ENCODE results near the gene SDC4.

The SDC4 gene

DNA sequence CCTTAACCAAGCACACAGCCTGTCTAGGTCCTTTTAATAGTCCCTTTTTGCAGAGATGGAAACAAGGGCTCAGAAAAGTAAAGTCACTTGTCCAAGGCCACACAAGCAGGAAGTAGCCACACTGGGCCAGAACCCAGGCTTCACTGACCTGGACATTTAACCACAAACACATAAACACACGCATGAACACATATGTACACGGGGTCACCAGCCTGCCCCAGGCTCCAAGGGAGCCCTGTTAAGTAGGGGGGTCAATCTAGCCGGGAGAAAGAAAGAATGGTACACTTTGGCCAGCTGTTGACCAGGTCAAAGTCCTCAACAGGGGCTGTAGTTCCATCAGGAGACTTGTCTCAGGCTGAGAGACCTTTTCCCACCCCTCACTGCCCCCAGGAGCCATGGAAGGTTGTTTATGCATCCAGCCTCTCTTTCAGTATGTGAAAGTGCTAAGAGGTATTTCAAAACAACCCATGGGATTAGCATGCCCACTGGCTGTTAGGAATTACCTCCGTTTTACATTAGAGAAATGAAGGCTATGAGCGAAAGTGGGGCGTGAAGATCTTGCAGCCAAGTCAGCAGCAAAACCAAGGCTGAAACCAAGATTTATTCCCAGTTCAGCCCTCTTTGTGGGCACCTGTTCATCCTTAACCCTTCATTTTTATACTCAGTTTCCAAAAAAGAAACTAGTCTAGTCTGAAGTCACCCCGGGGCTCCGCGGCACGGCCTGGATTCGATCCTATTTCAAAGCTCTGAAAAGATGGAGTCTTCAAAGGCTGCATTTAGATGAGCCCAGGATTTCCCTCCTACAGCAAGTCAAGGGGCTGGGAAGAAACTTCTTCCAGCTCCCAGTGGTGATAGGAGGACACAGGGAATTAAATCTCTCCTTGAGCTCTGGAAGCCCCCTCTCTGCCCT lies 9.8 kb downstream of the SDC4 start:
- no peak overlapping the region for H3K27ac ChIP-seq
- H3K4me2 ChIP-seq: peak overlapping the region in 5 of 11 experiments; percentile 5 to 32 (median 24); a peak in 5 of 22 replicates
- no peak overlapping the region for H3K9ac ChIP-seq

DNA sequence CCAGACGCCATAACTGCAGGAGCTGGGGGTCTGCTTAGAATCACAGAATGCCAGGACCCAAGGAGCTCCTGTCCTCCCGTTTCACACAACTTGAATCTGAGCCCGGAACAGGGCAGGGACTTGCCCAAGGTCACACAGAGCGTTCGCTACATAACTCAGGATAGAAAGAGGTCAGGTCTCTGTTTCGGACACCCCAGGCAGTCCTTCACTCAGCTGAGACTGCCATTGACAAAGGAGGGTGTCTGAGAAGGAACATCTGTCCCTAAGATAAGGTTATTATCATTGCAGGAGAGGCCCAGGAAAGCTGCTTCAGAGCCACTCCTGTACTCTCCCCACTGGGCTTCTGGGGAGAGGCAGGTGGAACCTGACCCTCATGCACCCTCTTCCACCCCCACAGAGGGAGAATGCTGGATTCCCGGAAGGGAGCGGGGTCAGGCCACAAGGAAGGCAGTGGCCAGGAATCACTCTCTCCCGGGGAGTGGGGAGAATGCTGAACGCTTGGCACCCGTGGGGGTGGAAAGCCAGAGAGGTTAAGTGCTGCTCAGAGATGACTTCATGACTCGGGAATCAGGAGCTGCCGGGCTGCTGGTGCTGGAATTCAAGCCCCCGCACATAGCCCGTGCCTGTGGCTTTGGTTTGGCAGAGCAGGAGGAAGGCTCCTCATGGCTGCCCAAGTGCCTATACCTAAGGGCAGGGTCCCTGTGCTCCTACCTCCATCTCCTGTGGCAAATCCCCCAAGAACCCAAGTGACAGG lies 10.7 kb downstream of the SDC4 start:
- Histone ChIP-seq H3K27ac (no peak overlapping the region), H3K9me3 (replicated peaks in 1 of 11) (no peaks in the 10 kb centered on the region), H3K4me1 (peaks cover 0 to 8% (median 0%) of the 10 kb centered on the region in 10 experiments; a peak in 8 of 20 replicates), H3K4me3 (no peak overlapping the region), H3K27me3 (no peaks in the 10 kb centered on the region), H4K20me1 (peaks cover 0 to 29% (median 0%) of the 10 kb centered on the region in 11 experiments; a peak in 5 of 22 replicates), H3K9ac (0 out of 22 replicates have a peak overlapping the region, but pooled peaks of 1 of the 11 experiments have one; percentile 14), H3K36me3 (peaks cover 0 to 10% (median 0%) of the 10 kb centered on the region in 11 experiments; a peak in 3 of 22 replicates), H3K4me2 (no peak overlapping the region)
- no peak for TF ChIP-seq Cebpa-rat (IDR thresholded peaks at IDR 0.05)

More for the DNA sequence above, 9.8 kb downstream of the SDC4 start:
- Histone ChIP-seq H4K20me1 (peaks cover 0 to 29% (median 0%) of the 10 kb centered on the region in 11 experiments; a peak in 5 of 22 replicates), H3K36me3 (0 out of 22 replicates have a peak, but pooled peaks cover 0 to 2% (median 0%) of the 10 kb centered on the region in 11 experiments), H3K4me1 (peaks cover 0 to 17% (median 5%) of the 10 kb centered on the region in 10 experiments; a peak in 17 of 20 replicates), H3K4me3 (no peak overlapping the region), H3K9me3 (replicated peaks in 1 of 11) (no peaks in the 10 kb centered on the region), H3K27me3 (no peaks in the 10 kb centered on the region)
- no peak for TF ChIP-seq Cebpa-rat (IDR thresholded peaks at IDR 0.05)

DNA sequence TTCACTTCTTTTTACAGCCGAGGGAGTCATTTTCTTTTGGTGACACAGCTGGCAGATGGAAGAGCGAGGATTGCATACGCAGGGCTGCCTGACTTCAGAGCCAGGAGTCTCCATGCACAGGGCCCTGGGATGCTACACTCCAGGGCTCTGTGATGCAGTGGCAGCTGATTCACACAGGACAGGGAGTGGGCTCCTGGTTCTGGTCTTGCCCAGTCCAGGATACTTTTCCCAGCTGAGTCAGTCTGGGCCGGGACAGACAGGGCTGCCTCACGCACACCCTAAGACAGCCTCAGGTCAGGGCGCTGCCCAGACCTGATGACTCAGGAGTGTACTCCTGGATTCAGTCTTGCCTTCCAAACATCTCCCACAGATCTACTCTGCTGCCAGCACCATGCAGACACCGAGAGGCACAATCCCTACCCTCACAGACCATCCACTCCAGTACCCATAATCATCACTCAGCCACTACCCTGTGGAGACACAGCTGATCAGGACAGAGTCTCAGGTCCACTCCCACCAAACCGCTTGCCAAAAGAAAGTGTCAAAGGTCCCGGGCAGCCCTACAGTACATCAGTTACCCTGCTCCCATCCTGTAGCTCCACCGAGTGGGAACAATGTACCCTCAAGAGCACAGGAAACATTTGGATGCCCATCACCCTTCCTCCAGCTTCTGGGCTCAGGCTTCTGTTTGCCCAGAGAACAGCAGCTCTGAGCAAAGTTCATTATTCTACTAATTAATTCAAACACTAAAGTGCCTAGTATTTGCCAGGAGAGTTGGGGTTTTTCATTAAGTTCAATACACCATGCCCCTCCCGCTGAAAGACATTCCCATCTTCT lies 11.5 kb downstream of the SDC4 start:
- H3K4me2 ChIP-seq: no peak overlapping the region
- no peaks in the 10 kb centered on the region for H3K27me3 ChIP-seq
- no peak overlapping the region for H3K27ac ChIP-seq
- no peak for TF ChIP-seq Cebpa-rat (IDR thresholded peaks at IDR 0.05)
- H3K4me3 ChIP-seq: no peak overlapping the region
- peaks cover 0 to 18% (median 0%) of the 10 kb centered on the region in 11 experiments; a peak in 4 of 22 replicates for H3K36me3 ChIP-seq
- H3K9ac ChIP-seq: 0 out of 22 replicates have a peak overlapping the region, but pooled peaks of 1 of the 11 experiments have one; percentile 14
- H4K20me1 ChIP-seq: peaks cover 0 to 29% (median 0%) of the 10 kb centered on the region in 11 experiments; a peak in 5 of 22 replicates
- H3K4me1 ChIP-seq: peaks cover 0 to 6% (median 0%) of the 10 kb centered on the region in 10 experiments; a peak in 4 of 20 replicates
- H3K9me3 ChIP-seq (replicated peaks in 1 of 11): no peaks in the 10 kb centered on the region

- Histone ChIP-seq H3K4me2 (no peak overlapping the region), H3K9ac (no peak overlapping the region), H3K36me3 (peaks cover 0 to 70% (median 0%) of the 10 kb centered on the region in 11 experiments; a peak in 4 of 22 replicates), H3K9me3 (replicated peaks in 1 of 11) (no peaks in the 10 kb centered on the region), H4K20me1 (no peaks in the 10 kb centered on the region), H3K27me3 (no peaks in the 10 kb centered on the region), H3K27ac (no peak overlapping the region), H3K4me1 (peaks cover under 1 to 16% (median 14%) of the 10 kb centered on the region in 10 experiments; a peak in 16 of 20 replicates), H3K4me3 (no peak overlapping the region)
- no peak for TF ChIP-seq Cebpa-rat (IDR thresholded peaks at IDR 0.05)
Observed at GRCh38 chr20:45330476-45330875, 17.7 kb downstream of the SDC4 start.

DNA sequence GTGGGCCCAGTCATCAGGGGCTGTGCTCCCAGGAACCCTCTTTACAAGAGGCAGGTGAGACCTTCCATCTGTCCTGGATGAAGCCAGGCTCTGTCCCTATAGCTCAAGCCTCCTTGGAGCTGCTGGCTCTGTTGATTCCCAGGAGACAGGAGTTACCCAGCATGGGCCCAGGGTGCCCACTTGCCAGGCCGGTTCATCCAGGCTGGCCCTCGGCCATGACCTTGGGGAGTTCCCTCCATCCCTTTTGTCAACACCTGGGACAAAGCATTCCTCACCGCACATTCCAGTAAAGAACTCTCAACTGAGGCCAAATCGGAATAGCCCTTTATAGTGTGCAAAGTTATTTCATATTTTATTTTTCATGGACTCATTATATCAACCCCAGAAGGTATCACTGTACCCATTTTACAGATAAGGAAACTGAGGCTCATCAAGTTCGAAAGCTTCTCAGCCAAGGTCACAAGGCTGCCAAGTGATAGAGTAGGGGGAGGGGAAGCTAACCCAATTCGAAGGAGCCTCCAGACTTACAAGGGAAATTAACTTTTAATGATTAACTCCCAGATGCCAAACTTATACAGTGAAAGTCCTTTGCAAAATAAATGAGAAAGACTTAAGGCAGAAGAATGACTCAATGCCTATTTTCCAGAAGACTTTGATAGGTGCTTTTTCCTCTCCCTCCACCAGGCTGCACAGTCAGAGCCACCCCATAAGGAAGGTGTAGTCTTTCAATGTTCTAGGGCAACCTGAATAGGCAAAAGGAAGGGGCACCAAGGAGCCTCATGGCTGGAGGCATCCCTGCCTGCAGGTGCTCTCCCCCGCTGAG lies 18.5 kb downstream of the SDC4 start:
- Histone ChIP-seq H3K4me2 (no peak overlapping the region), H3K4me3 (no peak overlapping the region), H3K36me3 (peaks cover 0 to 70% (median 0%) of the 10 kb centered on the region in 11 experiments; a peak in 4 of 22 replicates), H3K4me1 (peaks cover 5 to 24% (median 22%) of the 10 kb centered on the region in 10 experiments; a peak in 16 of 20 replicates), H3K27me3 (no peaks in the 10 kb centered on the region), H3K9ac (no peak overlapping the region), H3K27ac (no peak overlapping the region), H4K20me1 (no peaks in the 10 kb centered on the region), H3K9me3 (replicated peaks in 1 of 11) (no peaks in the 10 kb centered on the region)
- no peak for TF ChIP-seq Cebpa-rat (IDR thresholded peaks at IDR 0.05)

GRCh38 chr20:45328451-45328850 lies 19.8 kb downstream of the SDC4 start:
- no peaks in the 10 kb centered on the region for H3K9me3 ChIP-seq (replicated peaks in 1 of 11)
- no peak overlapping the region for H3K9ac ChIP-seq
- no peak overlapping the region for H3K27ac ChIP-seq
- no peak for TF ChIP-seq Cebpa-rat (IDR thresholded peaks at IDR 0.05)
- no peak overlapping the region for H3K4me3 ChIP-seq
- H4K20me1 ChIP-seq: no peaks in the 10 kb centered on the region
- peaks cover 8 to 37% (median 34%) of the 10 kb centered on the region in 10 experiments for H3K4me1 ChIP-seq
- H3K36me3 ChIP-seq: peaks cover 0 to 69% (median 0%) of the 10 kb centered on the region in 11 experiments; a peak in 4 of 22 replicates
- H3K4me2 ChIP-seq: no peak overlapping the region
- no peaks in the 10 kb centered on the region for H3K27me3 ChIP-seq

DNA sequence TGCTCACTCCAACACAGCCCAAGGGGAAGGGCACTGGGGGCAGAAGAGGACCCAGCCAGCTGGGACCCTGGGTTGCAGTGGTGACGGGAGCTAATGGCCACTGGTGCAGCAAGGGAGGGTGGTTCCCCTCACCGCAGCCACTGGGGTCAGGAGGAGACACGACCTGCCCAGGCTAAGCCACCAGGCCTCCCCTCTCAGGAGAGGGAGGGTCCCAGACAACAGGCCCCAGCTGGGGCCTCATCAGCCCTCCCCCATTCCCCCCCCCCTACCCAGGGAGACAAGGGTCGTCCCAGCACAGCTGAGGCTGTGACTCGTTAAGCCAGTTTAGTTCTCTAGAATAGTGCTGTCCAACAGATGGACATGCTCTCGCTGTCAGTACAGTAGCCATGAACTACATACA lies 22.9 kb downstream of the SDC4 start:
- peak overlapping the region in 4 of 11 experiments; percentile 0 to 57 (median 52); a peak in 7 of 22 replicates for H3K9ac ChIP-seq
- H3K4me1 ChIP-seq: peaks cover 22 to 67% (median 58%) of the 10 kb centered on the region in 10 experiments
- 0 out of 22 replicates have a peak, but pooled peaks cover 0 to 2% (median 0%) of the 10 kb centered on the region in 11 experiments for H3K9me3 ChIP-seq (replicated peaks in 1 of 11)
- H3K4me2 ChIP-seq: peak overlapping the region in 10 of 11 experiments; percentile 17 to 91 (median 72); a peak in 18 of 22 replicates
- H3K4me3 ChIP-seq: peak overlapping the region in 1 of 10 experiments; percentile 28; a peak in 1 of 20 replicates
- H4K20me1 ChIP-seq: no peaks in the 10 kb centered on the region
- TF ChIP-seq Cebpa-rat (IDR thresholded peaks at IDR 0.05): no peak
- peak overlapping the region in 3 of 11 experiments; percentile 24 to 49 (median 43); a peak in 5 of 22 replicates for H3K27ac ChIP-seq
- H3K36me3 ChIP-seq: peaks cover 0 to 38% (median 0%) of the 10 kb centered on the region in 11 experiments; a peak in 4 of 22 replicates
- no peaks in the 10 kb centered on the region for H3K27me3 ChIP-seq
